ENCODE results near the gene EPB41. TPM values are rescaled to one million over a fixed set of nuclear protein-coding genes. Genes with fewer than 3 reads are reported as not detected.

EPB41 gene
- total RNA-seq, 1 donor: 9.5 TPM

DNA sequence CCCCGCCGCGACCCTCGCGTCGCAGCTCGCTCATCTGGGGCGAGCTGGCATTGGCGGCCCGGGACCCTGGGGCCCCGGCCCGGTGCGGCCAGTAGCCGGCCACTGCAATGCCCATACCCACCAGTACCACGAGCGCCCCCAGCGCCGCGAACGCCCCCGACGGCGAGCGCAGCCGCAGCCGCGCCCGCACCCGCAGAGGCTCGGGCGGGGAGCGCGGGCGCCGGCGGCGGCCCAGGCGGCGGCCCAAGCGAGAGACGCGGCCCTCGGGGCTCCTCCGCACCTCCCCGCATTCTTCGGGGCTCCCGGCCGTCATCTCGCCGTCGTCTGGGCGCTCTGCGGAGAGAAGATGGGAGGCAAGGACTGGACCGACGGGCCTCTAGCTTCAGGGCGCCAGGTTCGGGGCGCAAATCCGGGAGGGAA lies 207.2 kb downstream of the EPB41 start:
- H3K4me3 ChIP-seq (ENCODE audit: low read depth, low read length): peak overlapping the region; percentile 70

GRCh38 chr1:29121936-29122681 lies 207.7 kb downstream of the EPB41 start:
- TF ChIP-seq, protein P1, sequence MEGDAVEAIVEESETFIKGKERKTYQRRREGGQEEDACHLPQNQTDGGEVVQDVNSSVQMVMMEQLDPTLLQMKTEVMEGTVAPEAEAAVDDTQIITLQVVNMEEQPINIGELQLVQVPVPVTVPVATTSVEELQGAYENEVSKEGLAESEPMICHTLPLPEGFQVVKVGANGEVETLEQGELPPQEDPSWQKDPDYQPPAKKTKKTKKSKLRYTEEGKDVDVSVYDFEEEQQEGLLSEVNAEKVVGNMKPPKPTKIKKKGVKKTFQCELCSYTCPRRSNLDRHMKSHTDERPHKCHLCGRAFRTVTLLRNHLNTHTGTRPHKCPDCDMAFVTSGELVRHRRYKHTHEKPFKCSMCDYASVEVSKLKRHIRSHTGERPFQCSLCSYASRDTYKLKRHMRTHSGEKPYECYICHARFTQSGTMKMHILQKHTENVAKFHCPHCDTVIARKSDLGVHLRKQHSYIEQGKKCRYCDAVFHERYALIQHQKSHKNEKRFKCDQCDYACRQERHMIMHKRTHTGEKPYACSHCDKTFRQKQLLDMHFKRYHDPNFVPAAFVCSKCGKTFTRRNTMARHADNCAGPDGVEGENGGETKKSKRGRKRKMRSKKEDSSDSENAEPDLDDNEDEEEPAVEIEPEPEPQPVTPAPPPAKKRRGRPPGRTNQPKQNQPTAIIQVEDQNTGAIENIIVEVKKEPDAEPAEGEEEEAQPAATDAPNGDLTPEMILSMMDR (IDR thresholded peaks at IDR 0.05; ENCODE audit: insufficient read depth, low read depth, low read length): no peak
- DNase-seq (ENCODE audit: low read depth): peak; percentile 31

More for the DNA sequence above, 207.2 kb downstream of the EPB41 start:
- DNase-seq (ENCODE audit: low read depth): no peak
- TF ChIP-seq, protein P1 (IDR thresholded peaks at IDR 0.05; ENCODE audit: insufficient read depth, low read depth, low read length): no peak

DNA sequence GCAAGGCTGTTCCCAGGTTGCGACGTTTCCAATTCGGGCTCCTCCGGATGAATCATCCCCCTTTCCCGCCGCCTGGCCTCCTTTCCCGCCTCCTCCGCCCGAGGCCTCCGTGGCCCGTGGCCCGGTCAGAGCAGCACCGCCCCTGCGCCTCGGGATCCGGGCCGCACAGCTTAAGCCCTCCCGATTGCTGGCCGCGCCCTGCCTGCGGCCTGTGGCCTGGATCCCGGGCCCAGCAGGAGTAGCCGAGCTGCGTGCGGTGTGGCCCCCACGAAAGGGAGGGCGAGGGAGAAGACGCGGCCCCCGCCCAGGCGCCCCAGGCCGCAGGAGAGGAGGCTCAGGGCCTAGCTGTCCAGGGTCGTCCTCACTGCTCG lies 208.3 kb downstream of the EPB41 start:
- TF ChIP-seq, protein P1 (IDR thresholded peaks at IDR 0.05; ENCODE audit: insufficient read depth, low read depth, low read length): no peak
- H3K4me3 ChIP-seq (ENCODE audit: low read depth, low read length): peak overlapping the region; percentile 70
- DNase-seq (ENCODE audit: low read depth): peak; percentile 73

More at GRCh38 chr1:29121936-29122681, 207.7 kb downstream of the EPB41 start:
- peak overlapping the region; percentile 70 for H3K4me3 ChIP-seq (ENCODE audit: low read depth, low read length)

GRCh38 chr1:29123053-29123886 lies 208.9 kb downstream of the EPB41 start:
- peak; percentile 46 for DNase-seq (ENCODE audit: low read depth)
- H3K4me3 ChIP-seq (ENCODE audit: low read depth, low read length): peak overlapping the region; percentile 70
- TF ChIP-seq, protein P1 (IDR thresholded peaks at IDR 0.05; ENCODE audit: insufficient read depth, low read depth, low read length): no peak

- DNase-seq (ENCODE audit: low read depth): no peak
- TF ChIP-seq, protein P1 (IDR thresholded peaks at IDR 0.05; ENCODE audit: insufficient read depth, low read depth, low read length): no peak
- peak within 1 kb of the TSS; percentile 70 for H3K4me3 ChIP-seq (ENCODE audit: low read depth, low read length)
These were observed 209.6 kb downstream of the EPB41 start, which contains the start of gene TMEM200B for GRCh38 chr1:29123887-29124365. TSS of gene TMEM200B (minus strand) at chr1:29123903. CDS start at chr1:29121828, 2,075 bp downstream.

GRCh38 chr1:29124366-29125236 lies 210.2 kb downstream of the EPB41 start:
- peak overlapping the region; percentile 70 for H3K4me3 ChIP-seq (ENCODE audit: low read depth, low read length)
- DNase-seq (ENCODE audit: low read depth): peak; percentile 74
- TF ChIP-seq, protein P1 (IDR thresholded peaks at IDR 0.05; ENCODE audit: insufficient read depth, low read depth, low read length): peak; percentile 68
